Gastroesophageal sphincter (tissue), 4 donors: ENCODE results near the gene MARCHF2. TPM values are rescaled to one million over a fixed set of nuclear protein-coding genes. Genes with fewer than 3 reads are reported as not detected.

ENCODE experiments used
- ATAC-seq: fragments of 150-250 bp; one replicate; pipeline ENCODE4 v1.9.1; 2016; ENCODE audit warnings: mild to moderate bottlenecking, moderate library complexity
- H3K27ac ChIP-seq, 4 donors: fragments of 200-600 bp; sonication (generic) in 3 of 4; 1 replicate in 3 of 4; 2 replicates in 1 of 4; pipeline ENCODE4 v1.5.1; 2016 to 2019
- H3K27me3 ChIP-seq: fragments of 200-600 bp; sonication (generic); one replicate; pipeline ENCODE4 v1.5.1; 2019
- H3K36me3 ChIP-seq, 2 donors: fragments of 200-600 bp; sonication (generic); one replicate each; pipeline ENCODE4 v1.5.1; 2019; ENCODE audit warnings: control low read depth in 1 of 2
- H3K4me1 ChIP-seq, 3 donors: fragments of 200-600 bp; sonication (generic); 1 replicate in 2 of 3; 2 replicates in 1 of 3; pipeline ENCODE4 v1.5.1; 2016 to 2019; ENCODE audit warnings: control low read depth in 2 of 3
- H3K4me3 ChIP-seq, 2 donors: fragments of 200-600 bp; sonication (generic); one replicate each; pipeline ENCODE4 v1.5.1; 2019; ENCODE audit warnings: mild to moderate bottlenecking in 1 of 2, moderate library complexity in 1 of 2
- H3K9me3 ChIP-seq, 3 donors: fragments of 200-600 bp; sonication (generic); one replicate each; pipeline ENCODE4 v1.5.1; 2017 to 2019; ENCODE audit warnings: control low read depth in 2 of 3
- CTCF ChIP-seq, 4 experiments: fragments of 200-600 bp in 2 of 4; fragments of 450-650 bp in 2 of 4; sonication (generic) in 1 of 4; IDR thresholded peaks; one replicate each; pipeline ENCODE4 v1.5.1; 2017 to 2019; ENCODE audit warnings: antibody characterized with exemption in 4 of 4, mild to moderate bottlenecking in 2 of 4, moderate library complexity in 2 of 4
- EP300 ChIP-seq: sonication (generic); formaldehyde crosslinking; IDR thresholded peaks from one replicate; pipeline ENCODE4 v1.6.1; 2017; ENCODE audit warnings: antibody characterized with exemption, mild to moderate bottlenecking
- POLR2A ChIP-seq, 2 donors: fragments of 450-650 bp; IDR thresholded peaks; one replicate each; pipeline ENCODE4 v1.6.1; 2017; ENCODE audit warnings: antibody characterized with exemption in 2 of 2, mild to moderate bottlenecking in 2 of 2, moderate library complexity in 1 of 2
- POLR2AphosphoS5 ChIP-seq: sonication (generic); formaldehyde crosslinking; IDR thresholded peaks from one replicate; pipeline ENCODE4 v1.6.1; 2017; ENCODE audit warnings: antibody characterized with exemption
- WGBS, 2 donors: methylation state at CpG; one replicate each; pipeline ENCODE4 v1.1.5; 2018; ENCODE audit warnings: low coverage in 1 of 2; 5-methylcytosine and 5-hydroxymethylcytosine counted together
- total RNA-seq, 4 donors: library from RNA; depleted of rRNA; stranded (reverse); fragments of >200 nt; gene quantifications; one replicate each; pipeline ENCODE4 v1.1.0, GENCODE V29; 2016

The MARCHF2 gene
- total RNA-seq, 4 donors from 2014 or later, result 125 to 330 (median 237) TPM

- H3K27ac ChIP-seq, result no peak overlapping the region
- peaks cover 12 to 80% of the 10 kb centered on the region in 2 donors for H3K36me3 ChIP-seq
- H3K4me1 ChIP-seq, result peaks cover 0 to 41% (median 4%) of the 10 kb centered on the region in 3 donors
- TF ChIP-seq EP300 (no peak), CTCF (IDR thresholded peaks at IDR 0.05) (no peak), POLR2AphosphoS5 (no peak), POLR2A (IDR thresholded peaks at IDR 0.05) (no peak)
- H3K9me3 ChIP-seq, result no peaks in the 10 kb centered on the region
- no peak for ATAC-seq
- WGBS, 2 donors, result 80 to 95% methylated on average over 2 to 4 of the region's 4 CpGs
- no peaks in the 10 kb centered on the region for H3K27me3 ChIP-seq
- H3K4me3 ChIP-seq, result no peak overlapping the region
Observed at GRCh38 chr19:8466018-8466417, 52.9 kb downstream of the MARCHF2 start.

GRCh38 chr19:8468124-8468523 lies 55.0 kb downstream of the MARCHF2 start:
- Histone ChIP-seq H3K27ac (no peak overlapping the region), H3K36me3 (peaks cover 12 to 100% of the 10 kb centered on the region in 2 donors), H3K27me3 (no peaks in the 10 kb centered on the region), H3K4me1 (peaks cover 0 to 20% (median 0%) of the 10 kb centered on the region in 3 donors), H3K9me3 (no peaks in the 10 kb centered on the region), H3K4me3 (no peak overlapping the region)
- no peak for ATAC-seq
- WGBS, 2 donors, result 67 to 71% methylated on average over 3 of the region's 3 CpGs
- TF ChIP-seq EP300, result no peak
- TF ChIP-seq POLR2AphosphoS5, result no peak
- TF ChIP-seq CTCF (IDR thresholded peaks at IDR 0.05), result no peak
- TF ChIP-seq POLR2A (IDR thresholded peaks at IDR 0.05), result no peak

GRCh38 chr19:8468761-8469373 lies 55.8 kb downstream of the MARCHF2 start:
- H3K27me3 ChIP-seq, result no peaks in the 10 kb centered on the region
- H3K4me1 ChIP-seq, result peaks cover 0 to 13% (median 0%) of the 10 kb centered on the region in 3 donors
- no peak overlapping the region for H3K4me3 ChIP-seq
- H3K9me3 ChIP-seq, result no peaks in the 10 kb centered on the region
- H3K27ac ChIP-seq, result no peak overlapping the region
- TF ChIP-seq CTCF (IDR thresholded peaks at IDR 0.05) (no peak), POLR2AphosphoS5 (no peak), POLR2A (IDR thresholded peaks at IDR 0.05) (no peak), EP300 (no peak)
- 75 to 76% methylated on average over 5 to 7 of the region's 8 CpGs for WGBS, 2 donors
- H3K36me3 ChIP-seq, result peaks cover 12 to 100% of the 10 kb centered on the region in 2 donors
- no peak for ATAC-seq

- WGBS, 2 donors, result 75 to 80% methylated on average over 10 to 13 of the region's 13 CpGs
- Histone ChIP-seq H3K27me3 (no peaks in the 10 kb centered on the region), H3K4me1 (peaks cover 0 to 9% (median 0%) of the 10 kb centered on the region in 3 donors), H3K36me3 (peaks cover 12 to 100% of the 10 kb centered on the region in 2 donors), H3K9me3 (no peaks in the 10 kb centered on the region), H3K4me3 (no peak overlapping the region), H3K27ac (no peak overlapping the region)
- TF ChIP-seq POLR2AphosphoS5, result no peak
- no peak for TF ChIP-seq EP300
- no peak for TF ChIP-seq POLR2A (IDR thresholded peaks at IDR 0.05)
- no peak for TF ChIP-seq CTCF (IDR thresholded peaks at IDR 0.05)
- ATAC-seq, result no peak
Observed at GRCh38 chr19:8469613-8470368, 56.7 kb downstream of the MARCHF2 start.
